NOMO-1 (cell line): ENCODE measurements around the gene MGME1.
"Not testable (repeated sequence)": the region's sequence is repeated elsewhere in the genome, so short reads cannot be mapped to it uniquely, and the experiment has no call there.

Experiments used
- DNase-seq, 2 experiments: peaks; one replicate each; lab custom pipeline; 2025; ENCODE audit not compliant: unreplicated experiment in 2 of 2; lab: John Stamatoyannopoulos, UW

MGME1 gene

DNA sequence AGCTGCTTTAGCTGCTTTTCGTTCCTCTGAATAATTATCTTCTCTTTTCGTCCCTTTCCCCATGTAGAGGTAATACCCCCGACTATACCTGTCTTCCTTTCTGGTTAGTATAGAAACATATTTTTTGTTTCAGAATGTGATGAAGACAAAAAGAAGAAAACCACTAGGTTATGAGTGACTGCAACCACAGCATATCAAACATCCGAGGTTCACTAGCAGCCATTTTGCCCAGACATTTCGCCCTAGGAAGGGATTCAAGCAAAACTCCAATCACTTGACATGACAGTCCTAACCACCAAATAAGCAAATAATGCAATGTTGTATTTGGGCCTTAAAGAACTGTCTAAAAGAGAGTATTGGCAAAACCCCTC lies 9.6 kb upstream of the MGME1 start:
- no peak for DNase-seq

DNA sequence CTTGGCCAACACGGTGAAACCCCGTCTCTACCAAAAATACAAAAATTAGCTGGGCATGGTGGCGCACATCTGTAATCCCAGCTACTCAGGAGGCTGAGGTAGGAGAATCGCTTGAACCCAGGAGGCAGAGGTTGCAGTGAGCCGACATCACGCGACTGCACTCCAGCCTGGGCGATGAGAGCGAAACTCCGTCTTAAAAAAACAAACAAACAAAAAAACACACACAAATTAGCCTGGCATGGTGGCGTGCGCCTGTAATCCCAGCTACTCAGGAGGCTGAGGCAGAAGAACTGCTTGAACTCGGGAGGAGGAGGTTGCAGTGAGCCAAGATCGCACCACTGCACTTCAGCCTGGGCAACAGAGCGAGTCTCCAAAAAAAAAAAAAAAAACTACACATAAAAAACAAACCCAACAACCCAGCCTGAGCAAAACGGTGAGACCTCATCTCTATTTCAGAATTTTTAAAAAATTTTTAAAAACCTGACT lies 8.4 kb upstream of the MGME1 start:
- DNase-seq: not testable (repeated sequence)

DNA sequence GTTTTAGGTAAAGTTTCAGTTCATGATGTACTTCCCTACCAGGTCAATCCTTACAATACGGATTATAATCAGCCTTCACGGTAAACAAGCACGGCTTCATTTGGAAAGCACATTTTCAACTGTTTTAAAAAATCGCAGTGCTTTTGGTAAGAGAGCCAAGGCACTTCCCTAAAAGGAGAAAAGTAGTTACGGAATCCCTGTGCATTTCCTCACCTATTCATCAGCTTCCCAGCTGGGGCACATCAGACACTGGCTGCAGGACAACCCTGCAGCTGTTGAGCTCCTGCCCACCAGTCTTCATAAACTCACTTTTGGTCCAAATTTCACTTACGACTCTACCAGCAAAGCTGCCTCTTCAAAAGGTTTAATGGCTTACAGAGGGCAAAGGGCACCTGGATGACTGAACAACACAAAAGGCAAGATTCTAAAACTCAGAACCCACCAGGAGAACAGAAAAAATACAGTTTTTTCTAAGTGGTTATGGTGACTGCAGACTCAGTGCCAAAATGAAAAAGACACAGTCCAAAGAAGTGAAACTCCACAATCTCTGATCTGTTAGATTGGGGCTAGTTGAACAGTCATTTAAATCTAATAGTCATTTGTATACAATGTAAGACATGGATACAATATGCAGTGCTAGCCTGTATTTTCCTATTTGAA lies 7.8 kb upstream of the MGME1 start:
- DNase-seq: no peak

GRCh38 chr20:17961587-17961940 lies 7.3 kb upstream of the MGME1 start:
- DNase-seq: no peak

DNA sequence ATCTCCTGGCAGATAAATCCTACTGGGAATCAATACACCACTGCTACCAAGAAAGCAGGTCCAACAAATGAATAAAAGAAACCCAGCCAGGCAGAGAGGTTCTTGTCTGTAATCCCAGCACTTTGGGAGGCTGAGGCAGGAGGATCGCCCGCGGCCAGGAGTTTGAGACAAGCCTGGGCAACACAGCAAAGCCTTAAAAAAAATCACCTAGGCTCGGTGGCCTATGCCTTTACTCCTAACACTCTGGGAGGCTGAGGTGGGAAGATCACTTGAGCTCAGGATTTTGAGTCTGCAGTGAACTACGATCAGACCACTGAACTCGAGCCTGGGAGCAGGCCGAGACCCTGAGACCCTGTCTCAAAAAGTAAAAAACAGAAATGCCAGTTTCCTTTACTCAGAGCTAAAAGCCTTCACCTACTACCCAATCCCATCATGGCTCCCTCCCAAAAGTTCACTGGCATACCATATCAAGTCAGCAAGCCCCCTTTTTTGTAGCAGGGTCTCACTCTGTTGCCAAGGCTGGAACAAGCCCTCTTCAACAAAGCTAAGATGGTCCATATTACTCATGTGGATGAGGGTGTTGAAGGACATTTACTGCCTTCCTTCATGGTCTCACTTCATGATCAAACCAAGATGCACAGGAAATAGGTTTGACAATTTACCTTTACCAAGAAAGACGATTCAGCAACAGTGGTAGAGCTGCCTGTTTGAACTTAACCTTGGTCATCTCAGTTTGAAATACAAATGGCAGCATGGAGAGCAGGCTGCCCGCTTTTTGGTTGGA lies 5.5 kb upstream of the MGME1 start:
- DNase-seq: no peak

DNA sequence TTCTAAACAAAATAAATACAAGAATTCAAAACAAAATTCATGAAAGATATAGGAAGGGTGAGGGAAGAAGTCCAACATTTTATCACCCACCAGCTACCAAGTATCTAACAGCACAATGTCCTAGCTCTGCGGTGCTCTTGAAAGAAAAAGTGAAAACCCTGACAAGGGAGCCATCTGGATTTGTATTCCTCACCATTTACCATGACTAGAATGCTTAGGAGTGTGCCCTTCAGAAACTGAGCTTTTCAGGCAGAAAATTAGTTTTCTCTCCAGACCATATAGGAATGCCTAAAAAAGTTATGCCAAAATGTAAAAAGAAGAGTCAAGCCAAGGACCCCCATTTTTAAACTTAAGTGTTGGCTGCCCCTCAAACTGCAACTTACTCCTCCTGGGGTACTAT lies 4.7 kb upstream of the MGME1 start:
- DNase-seq: no peak

DNA sequence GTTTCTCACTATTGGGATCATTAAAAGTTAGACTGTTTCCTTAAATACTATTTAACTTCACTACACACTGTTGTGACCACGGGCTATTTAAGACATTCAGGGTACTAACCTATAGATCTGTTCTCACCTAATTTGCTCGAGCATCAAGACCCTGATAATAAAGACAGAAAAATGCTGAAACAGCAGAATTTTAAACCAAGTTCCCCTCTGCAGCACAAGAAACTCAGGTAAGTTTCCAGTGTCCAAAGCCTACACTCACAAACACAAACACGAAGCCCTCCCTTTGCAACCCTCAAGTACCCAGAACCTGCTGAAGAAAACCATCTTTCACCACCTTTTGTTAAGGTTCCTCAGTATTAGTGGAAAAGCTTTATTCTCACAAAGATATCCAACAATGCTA lies 4.2 kb upstream of the MGME1 start:
- DNase-seq: no peak

- DNase-seq: peak in 1 of 2 experiments; percentile 21
These were observed 3.6 kb upstream of the MGME1 start for GRCh38 chr20:17965042-17965697.

- peak; percentile 34 to 62 for DNase-seq
These were observed 2.1 kb upstream of the MGME1 start for GRCh38 chr20:17966432-17967310.

DNA sequence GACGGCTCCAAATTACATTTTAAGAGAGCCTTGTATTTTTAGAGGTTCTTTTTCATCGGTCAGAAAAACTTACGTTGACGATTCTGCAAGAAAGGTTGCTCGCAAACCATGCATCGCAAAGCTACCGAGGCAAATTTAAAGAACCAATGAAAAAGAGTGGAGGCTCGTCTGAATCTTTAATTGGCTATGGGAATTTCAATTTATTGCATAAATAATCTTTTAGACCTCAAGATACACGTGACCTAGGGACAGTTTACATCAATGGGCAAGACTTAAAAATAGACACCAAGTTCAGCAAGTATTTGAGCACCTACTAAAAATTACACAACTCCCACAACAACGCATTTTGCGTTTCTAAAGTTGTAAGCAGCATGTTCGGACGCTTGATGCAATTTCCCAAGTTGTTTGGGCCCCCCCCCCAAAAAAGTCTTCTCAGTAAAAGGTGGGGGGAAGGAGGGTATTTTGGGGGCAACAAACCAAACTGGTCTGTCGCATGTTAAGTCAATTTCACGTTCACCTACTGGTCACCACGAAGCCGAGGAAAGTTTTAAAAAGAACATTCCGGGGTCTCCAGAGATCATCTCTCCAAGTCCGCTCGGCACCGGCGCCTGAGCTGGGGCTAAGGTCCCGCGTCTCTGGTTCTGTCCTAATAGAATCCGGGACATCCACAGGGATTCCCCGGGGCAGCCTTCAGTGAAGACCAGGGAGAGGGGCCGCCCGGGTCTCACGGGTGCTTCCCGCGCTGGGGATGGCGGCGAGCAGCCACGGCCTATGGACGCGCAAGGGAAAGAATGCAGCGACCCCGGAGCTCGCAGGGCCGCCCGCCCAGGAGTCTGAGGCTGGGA lies 1.1 kb upstream of the MGME1 start:
- peak; percentile 19 to 45 for DNase-seq

GRCh38 chr20:17969278-17969883 lies 563 bp downstream of the MGME1 start:
- peak in 1 of 2 experiments; percentile 50 for DNase-seq

- peak; percentile 69 to 90 for DNase-seq
These were observed 1.1 kb downstream of the MGME1 start for GRCh38 chr20:17969884-17970409.

GRCh38 chr20:17971300-17972013 lies 2.6 kb downstream of the MGME1 start:
- DNase-seq: no peak

GRCh38 chr20:17972121-17972520 lies 3.3 kb downstream of the MGME1 start:
- DNase-seq: no peak

GRCh38 chr20:17976305-17976704 lies 7.5 kb downstream of the MGME1 start:
- no peak for DNase-seq

DNA sequence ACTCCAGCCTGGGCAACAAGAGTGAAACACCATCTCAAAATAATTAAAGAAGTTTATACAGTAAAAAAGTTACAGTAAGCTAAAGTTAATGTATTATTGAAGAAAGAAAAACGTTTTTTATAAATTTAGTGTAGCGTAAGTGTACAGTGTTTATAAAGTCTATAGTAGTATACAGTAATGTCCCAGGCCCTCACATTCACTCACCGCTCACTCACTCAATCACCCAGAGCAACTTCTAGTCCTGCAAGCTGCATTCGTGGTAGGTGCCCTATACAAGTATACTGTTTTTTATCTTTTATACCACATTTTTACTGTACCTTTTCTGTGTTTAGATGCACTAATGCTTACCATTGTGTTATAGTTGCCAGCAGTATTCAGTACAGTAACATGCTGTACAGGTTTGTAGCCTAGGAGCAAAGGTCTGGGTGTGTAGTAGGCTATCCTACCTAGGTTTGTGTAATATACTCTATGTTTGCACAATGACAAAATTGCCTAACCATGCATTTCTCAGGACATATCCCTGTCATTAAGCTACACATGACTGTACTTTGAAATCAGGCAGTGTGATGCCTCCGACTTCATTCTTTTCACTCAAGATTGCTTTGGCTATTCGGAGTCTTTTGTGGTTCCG lies 16.7 kb downstream of the MGME1 start:
- DNase-seq: no peak

GRCh38 chr20:17987988-17988387 lies 19.2 kb downstream of the MGME1 start:
- DNase-seq: no peak

GRCh38 chr20:17990278-17990972 lies 21.6 kb downstream of the MGME1 start:
- no peak for DNase-seq
